HG03439 (cell line): ENCODE results near the gene PSME3IP1.
A peak's percentile ranks its signal among the peaks of the same experiment; 100 is the strongest.

Experiments
- ATAC-seq: cut with Tn5 transposase; IDR thresholded peaks from one replicate; pipeline ENCODE4 v1.9.1; 2021; ENCODE audit warnings: mild to moderate bottlenecking, moderate library complexity; ENCODE audit not compliant: unreplicated experiment

Gene PSME3IP1

GRCh38 chr16:57145046-57146021 is 40.5 kb downstream of the PSME3IP1 start:
- no peak for ATAC-seq

GRCh38 chr16:57144027-57144426 is 41.8 kb downstream of the PSME3IP1 start:
- no peak for ATAC-seq

- ATAC-seq: no peak
Observed at GRCh38 chr16:57143149-57143921, 42.5 kb downstream of the PSME3IP1 start.

GRCh38 chr16:57141822-57142631 is 43.8 kb downstream of the PSME3IP1 start:
- no peak for ATAC-seq

GRCh38 chr16:57140931-57141668 is 44.7 kb downstream of the PSME3IP1 start:
- ATAC-seq: no peak

GRCh38 chr16:57138281-57138935 is 47.4 kb downstream of the PSME3IP1 start:
- ATAC-seq: no peak

GRCh38 chr16:57137566-57138273 is 48.1 kb downstream of the PSME3IP1 start:
- no peak for ATAC-seq

GRCh38 chr16:57137043-57137442 is 48.8 kb downstream of the PSME3IP1 start:
- ATAC-seq: no peak

- no peak for ATAC-seq
Observed at GRCh38 chr16:57134982-57135381, 50.9 kb downstream of the PSME3IP1 start.

- no peak for ATAC-seq
Observed at GRCh38 chr16:57133886-57134285, 52.0 kb downstream of the PSME3IP1 start.

- no peak for ATAC-seq
Observed at GRCh38 chr16:57133031-57133430, 52.8 kb downstream of the PSME3IP1 start.

GRCh38 chr16:57132470-57132869 is 53.4 kb downstream of the PSME3IP1 start:
- ATAC-seq: no peak

- ATAC-seq: no peak
Observed at GRCh38 chr16:57131351-57131970, 54.4 kb downstream of the PSME3IP1 start.

- ATAC-seq: no peak
Observed at GRCh38 chr16:57130950-57131321, 54.9 kb downstream of the PSME3IP1 start.

- no peak for ATAC-seq
Observed at GRCh38 chr16:57128771-57129389, 57.0 kb downstream of the PSME3IP1 start.

GRCh38 chr16:57127836-57128235 is 58.0 kb downstream of the PSME3IP1 start:
- no peak for ATAC-seq

GRCh38 chr16:57127037-57127763 is 58.6 kb downstream of the PSME3IP1 start:
- ATAC-seq: peak; percentile 64

- ATAC-seq: no peak
Observed at GRCh38 chr16:57126411-57126810, 59.4 kb downstream of the PSME3IP1 start.
